Small intestine (tissue), 7 donors: ENCODE results near the gene TRIOBP. TPM values are rescaled to one million over a fixed set of nuclear protein-coding genes. Genes with fewer than 3 reads are reported as not detected.

Experiments used
- DNase-seq, 2 donors: peaks; one replicate each; pipeline versions ENCODE4 v3.0.0 to v3.0.0-alpha.2; 2013
- FAIRE-seq: peaks from 2 replicates; lab custom pipeline; 2012; peaks lifted over from hg19 to GRCh38; lab: Jason Lieb, UNC
- H3K27ac ChIP-seq, 3 donors: one replicate each; pipeline ENCODE4 v1.5.1; 2013; ENCODE audit warnings: low read length in 2 of 3, mild to moderate bottlenecking in 2 of 3, control low read depth in 1 of 3, inconsistent platforms in 1 of 3, low read depth in 1 of 3, moderate library complexity in 1 of 3
- H3K27me3 ChIP-seq, 3 donors: one replicate each; pipeline ENCODE4 v1.6.1; 2013; ENCODE audit warnings: low read length in 3 of 3, inconsistent platforms in 1 of 3; ENCODE audit not compliant: control insufficient read depth in 3 of 3, insufficient read depth in 3 of 3
- H3K36me3 ChIP-seq, 3 donors: one replicate each; pipeline ENCODE4 v1.6.1; 2013; ENCODE audit warnings: low read length in 3 of 3, inconsistent platforms in 1 of 3, low read depth in 1 of 3, mild to moderate bottlenecking in 1 of 3, moderate library complexity in 1 of 3; ENCODE audit not compliant: control insufficient read depth in 3 of 3, insufficient read depth in 2 of 3
- H3K4me1 ChIP-seq, 3 donors: one replicate each; pipeline ENCODE4 v1.6.1; 2013; ENCODE audit warnings: low read length in 2 of 3, inconsistent platforms in 1 of 3, low read depth in 1 of 3, mild to moderate bottlenecking in 1 of 3, moderate library complexity in 1 of 3; ENCODE audit not compliant: control insufficient read depth in 3 of 3, insufficient read depth in 2 of 3
- H3K4me3 ChIP-seq, 3 donors: one replicate each; pipeline ENCODE4 v1.5.1; 2013; ENCODE audit warnings: low read length in 3 of 3, control low read depth in 1 of 3, inconsistent platforms in 1 of 3, low read depth in 1 of 3, mild to moderate bottlenecking in 1 of 3, moderate library complexity in 1 of 3
- H3K9me3 ChIP-seq, 2 donors: one replicate each; pipeline ENCODE4 v1.6.1; 2013; ENCODE audit warnings: low read depth in 1 of 2, low read length in 1 of 2; ENCODE audit not compliant: control insufficient read depth in 2 of 2, insufficient read depth in 1 of 2
- whole genome bisulfite sequencing, 3 donors: extraction: QIAGEN DNeasy Blood & Tissue Kit; methylation state at CpG; one replicate each; pipeline ENCODE4 v1.1.7; 2013; 5-methylcytosine and 5-hydroxymethylcytosine counted together
- polyA plus RNA-seq, 4 donors: library from polyadenylated mRNA; stranded (reverse) in 3 of 4; unstranded in 1 of 4; fragments of 200-250 nt in 3 of 4; fragments of 120-200 nt in 1 of 4; gene quantifications; one replicate each; pipeline versions ENCODE4 v1.2.1 to v1.2.3, GENCODE V29; 2013
- donor health status: healthy with polysubstance abuse.
- donor health status: control.
- donor health status: control.
- donor health status: Bipolar disorder and iron deficiency.
- donor health status: healthy.

Gene TRIOBP
- polyA plus RNA-seq, 4 donors: 20.4 to 46.8 (median 35.2) TPM

GRCh38 chr22:37805810-37806277 lies 109.0 kb downstream of the TRIOBP start:
- Histone ChIP-seq H3K9me3 (no peaks in the 10 kb centered on the region), H3K4me3 (peak overlapping the region; percentile 21 to 87 (median 64)), H3K27ac (peak overlapping the region; percentile 78 to 92 (median 82)), H3K36me3 (peaks cover 0 to 6% (median 0%) of the 10 kb centered on the region in 3 donors), H3K27me3 (no peaks in the 10 kb centered on the region), H3K4me1 (peaks cover 3 to 26% (median 5%) of the 10 kb centered on the region in 3 donors)
- peak in 1 of 2 donors; percentile 36 for DNase-seq
- FAIRE-seq: no peak
- 12 to 22% (median 19%) methylated on average over 10 of the region's 10 CpGs for WGBS, 3 donors

- Histone ChIP-seq H3K36me3 (peaks cover 0 to 6% (median 0%) of the 10 kb centered on the region in 3 donors), H3K4me3 (peak overlapping the region; percentile 25 to 87 (median 64)), H3K9me3 (no peaks in the 10 kb centered on the region), H3K27ac (peak overlapping the region; percentile 41 to 92 (median 69)), H3K27me3 (no peaks in the 10 kb centered on the region), H3K4me1 (peaks cover 3 to 26% (median 5%) of the 10 kb centered on the region in 3 donors)
- FAIRE-seq (no peak), DNase-seq (peak; percentile 57 to 65)
- 1 to 3% (median 2%) methylated on average over 19 of the region's 19 CpGs for WGBS, 3 donors
Observed at GRCh38 chr22:37806409-37807333, 109.8 kb downstream of the TRIOBP start.

DNA sequence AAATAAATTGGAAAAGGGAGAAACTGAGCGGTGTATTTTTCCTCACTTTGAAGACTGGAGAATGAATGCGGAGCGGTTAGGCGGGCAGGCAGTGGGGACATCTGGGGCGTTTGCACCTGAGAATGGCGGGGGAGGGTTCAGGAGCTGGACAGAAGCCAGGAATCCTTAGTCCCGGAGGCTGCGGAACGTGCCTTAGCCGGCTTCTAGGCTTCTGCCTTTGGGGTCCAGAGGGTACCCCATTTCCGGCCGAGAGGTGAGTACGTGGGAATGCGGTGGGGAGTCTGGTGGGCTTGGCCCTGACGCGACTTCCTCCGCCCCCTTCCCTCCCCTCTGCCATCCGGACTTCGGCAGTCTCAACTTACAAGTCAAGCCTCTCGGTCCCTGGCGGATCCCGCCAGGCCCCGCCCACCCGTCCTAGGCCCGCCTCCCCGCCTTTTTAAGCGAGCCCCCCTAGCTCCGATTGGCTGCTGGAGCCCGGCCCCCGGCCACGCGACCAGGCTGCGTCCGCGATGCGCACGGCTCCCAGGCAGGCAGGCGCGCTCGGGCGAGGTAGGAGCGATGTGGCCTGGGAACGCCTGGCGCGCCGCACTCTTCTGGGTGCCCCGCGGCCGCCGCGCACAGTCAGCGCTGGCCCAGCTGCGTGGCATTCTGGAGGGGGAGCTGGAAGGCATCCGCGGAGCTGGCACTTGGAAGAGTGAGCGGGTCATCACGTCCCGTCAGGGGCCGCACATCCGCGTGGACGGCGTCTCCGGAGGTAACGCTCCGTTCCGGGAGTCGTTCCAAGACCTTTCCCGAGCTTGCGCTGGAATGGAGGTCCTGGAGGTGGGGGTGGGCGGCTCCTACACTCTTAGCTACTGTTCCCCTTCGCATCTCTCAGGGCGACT lies 110.8 kb downstream of the TRIOBP start, which contains the start of gene GCAT:
TSS of gene GCAT (plus strand) at position 525 of the 884 bp plus-strand sequence. CDS start at position 559, 34 bp downstream.
- FAIRE-seq: no peak
- 0 to 1% (median 1%) methylated on average over 58 to 73 of the region's 73 CpGs for WGBS, 3 donors
- peaks cover 0 to 6% (median 0%) of the 10 kb centered on the region in 3 donors for H3K36me3 ChIP-seq
- peak; percentile 95 to 99 for DNase-seq
- peak within 1 kb of the TSS; percentile 54 to 87 (median 64) for H3K4me3 ChIP-seq
- H3K9me3 ChIP-seq: no peaks in the 10 kb centered on the region
- H3K4me1 ChIP-seq: peaks cover 2 to 25% (median 5%) of the 10 kb centered on the region in 3 donors
- H3K27me3 ChIP-seq: no peaks in the 10 kb centered on the region
- peak within 1 kb of the TSS in 2 of 3 donors; percentile 52 to 92 for H3K27ac ChIP-seq

DNA sequence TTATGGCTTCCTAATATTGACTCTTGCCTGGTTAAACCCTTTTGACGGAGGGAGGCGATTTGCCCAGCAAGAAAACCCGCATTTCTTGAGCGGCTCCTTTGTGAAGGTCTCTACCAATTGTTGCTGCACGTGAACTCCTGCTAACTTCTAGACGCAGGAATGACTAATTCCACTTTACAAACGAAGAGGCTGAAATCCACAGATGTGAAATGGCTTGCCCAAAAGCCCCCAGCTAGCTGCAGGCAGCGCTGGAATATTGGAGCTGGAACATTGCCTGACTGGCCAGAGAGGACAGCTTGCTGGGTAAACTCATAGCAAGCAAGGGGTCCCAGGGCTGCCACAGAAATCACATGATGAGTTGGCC lies 111.4 kb downstream of the TRIOBP start:
- no peak for FAIRE-seq
- H3K27ac ChIP-seq: peak overlapping the region in 1 of 3 donors; percentile 46

DNA sequence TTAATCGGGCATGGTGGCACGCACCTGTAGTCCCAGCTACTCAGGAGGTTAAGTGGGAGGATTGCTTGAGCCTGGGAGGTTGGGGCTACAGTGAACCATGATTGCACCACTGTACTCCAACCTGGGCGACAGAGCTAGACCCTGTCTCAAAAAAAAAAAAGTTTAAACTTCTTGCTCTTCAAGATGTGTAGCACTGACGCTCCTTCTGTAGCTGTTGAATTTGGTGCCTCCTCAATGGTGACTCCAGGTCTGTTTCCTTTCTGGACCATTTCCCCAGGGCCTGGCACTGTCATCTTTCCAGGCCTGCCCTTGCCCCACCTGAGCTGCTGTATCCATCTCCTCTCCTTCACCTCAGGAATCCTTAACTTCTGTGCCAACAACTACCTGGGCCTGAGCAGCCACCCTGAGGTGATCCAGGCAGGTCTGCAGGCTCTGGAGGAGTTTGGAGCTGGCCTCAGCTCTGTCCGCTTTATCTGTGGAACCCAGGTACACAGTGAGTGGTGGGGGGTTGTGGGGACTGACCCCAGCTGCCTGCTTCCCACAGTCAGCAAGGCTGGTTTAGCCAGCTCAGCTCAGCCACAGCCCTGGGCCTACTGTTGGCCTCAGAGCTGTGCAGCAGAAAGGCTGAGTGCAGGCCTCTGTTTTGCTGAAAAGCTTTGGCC lies 113.0 kb downstream of the TRIOBP start:
- no peak for FAIRE-seq
- Histone ChIP-seq H3K27me3 (no peaks in the 10 kb centered on the region), H3K9me3 (no peaks in the 10 kb centered on the region), H3K4me3 (no peak overlapping the region), H3K36me3 (peaks cover 0 to 23% (median 0%) of the 10 kb centered on the region in 3 donors), H3K27ac (no peak overlapping the region), H3K4me1 (peaks cover 0 to 6% (median 0%) of the 10 kb centered on the region in 3 donors)
- WGBS, 3 donors: 89 to 97% (median 94%) methylated on average over 5 of the region's 5 CpGs
- no peak for DNase-seq

More for the DNA sequence above, 111.4 kb downstream of the TRIOBP start:
- no peak for DNase-seq
- peak overlapping the region in 2 of 3 donors; percentile 60 to 64 for H3K4me3 ChIP-seq
- H3K9me3 ChIP-seq: no peaks in the 10 kb centered on the region
- no peaks in the 10 kb centered on the region for H3K27me3 ChIP-seq
- peaks cover 0 to 19% (median 4%) of the 10 kb centered on the region in 3 donors for H3K4me1 ChIP-seq
- WGBS, 3 donors: 5 to 11% (median 10%) methylated on average over 8 of the region's 8 CpGs
- H3K36me3 ChIP-seq: peaks cover 0 to 12% (median 0%) of the 10 kb centered on the region in 3 donors

DNA sequence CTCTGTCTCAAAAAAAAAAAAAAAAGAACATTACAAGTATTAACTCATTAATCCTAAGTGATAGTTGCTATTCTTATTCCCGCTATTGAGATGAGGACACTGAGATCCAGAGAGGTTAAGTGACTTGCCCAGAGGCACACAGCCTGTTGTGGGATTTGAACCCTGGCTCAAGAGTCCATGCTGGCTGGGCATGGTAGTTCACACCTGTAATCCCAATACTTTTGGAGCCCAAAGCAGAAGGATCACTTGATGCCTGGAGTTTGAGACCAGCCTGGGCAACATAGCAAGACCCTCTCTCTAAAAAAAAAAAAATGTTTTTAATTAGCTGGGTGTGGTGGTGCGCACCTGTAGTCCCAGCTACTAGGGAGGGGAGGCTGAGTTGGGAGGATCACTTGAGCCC lies 115.0 kb downstream of the TRIOBP start:
- H3K9me3 ChIP-seq: no peaks in the 10 kb centered on the region
- no peak overlapping the region for H3K27ac ChIP-seq
- H3K4me1 ChIP-seq: peaks cover 0 to 6% (median 0%) of the 10 kb centered on the region in 3 donors
- WGBS, 3 donors: 91 to 100% (median 93%) methylated on average over 2 of the region's 2 CpGs
- no peak for DNase-seq
- peaks cover 0 to 44% (median 0%) of the 10 kb centered on the region in 3 donors for H3K36me3 ChIP-seq
- no peak overlapping the region for H3K4me3 ChIP-seq
- no peaks in the 10 kb centered on the region for H3K27me3 ChIP-seq
- no peak for FAIRE-seq

DNA sequence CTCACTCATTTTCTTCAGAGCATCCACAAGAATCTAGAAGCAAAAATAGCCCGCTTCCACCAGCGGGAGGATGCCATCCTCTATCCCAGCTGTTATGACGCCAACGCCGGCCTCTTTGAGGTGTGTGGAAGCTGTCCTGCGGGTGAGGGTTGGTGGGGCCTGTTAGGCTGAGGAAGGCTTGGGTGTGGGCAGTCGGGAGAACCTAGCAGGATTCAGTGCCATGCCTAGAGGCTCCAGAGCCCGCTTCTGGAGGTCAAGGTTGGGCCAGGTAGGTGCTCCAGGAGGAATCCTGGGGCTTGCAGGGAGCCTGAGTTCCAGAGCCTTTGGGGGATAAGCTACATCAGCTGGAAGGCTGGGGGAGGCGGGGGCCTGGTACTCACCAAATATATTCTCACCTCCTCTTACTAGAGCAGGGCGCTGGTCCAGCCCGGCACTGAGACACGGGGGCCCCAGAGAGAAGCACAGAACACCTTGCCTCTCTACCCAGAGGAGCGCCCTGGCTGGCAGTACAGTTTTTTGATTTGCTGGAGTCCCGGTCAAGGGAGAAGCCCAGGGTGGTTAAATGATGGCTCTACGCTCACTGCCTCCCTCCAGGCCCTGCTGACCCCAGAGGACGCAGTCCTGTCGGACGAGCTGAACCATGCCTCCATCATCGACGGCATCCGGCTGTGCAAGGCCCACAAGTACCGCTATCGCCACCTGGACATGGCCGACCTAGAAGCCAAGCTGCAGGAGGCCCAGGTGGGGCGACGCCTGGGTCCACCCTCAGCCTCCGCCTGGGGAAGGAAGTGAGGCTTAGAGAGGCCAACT lies 116.2 kb downstream of the TRIOBP start:
- no peak overlapping the region for H3K4me3 ChIP-seq
- H3K27me3 ChIP-seq: peaks cover 0 to 2% (median 0%) of the 10 kb centered on the region in 3 donors
- WGBS, 3 donors: 92 to 94% (median 94%) methylated on average over 27 of the region's 27 CpGs
- FAIRE-seq (no peak), DNase-seq (no peak)
- H3K27ac ChIP-seq: no peak overlapping the region
- peaks cover 0 to 11% (median 1%) of the 10 kb centered on the region in 3 donors for H3K4me1 ChIP-seq
- H3K36me3 ChIP-seq: peaks cover 0 to 48% (median 0%) of the 10 kb centered on the region in 3 donors
- H3K9me3 ChIP-seq: no peaks in the 10 kb centered on the region
